H1 (cell line): ENCODE data around the gene UBAP2. TPM values are rescaled to one million over a fixed set of nuclear protein-coding genes. Genes with fewer than 3 reads are reported as not detected.

Experiments used
- HDAC6 ChIP-seq: IDR thresholded peaks from one replicate; pipeline ENCODE4 v1.7.1; 2012; ENCODE audit warnings: low read depth, mild to moderate bottlenecking, inconsistent platforms, low read length, moderate library complexity
- POLR2A ChIP-seq, 2 experiments: IDR thresholded peaks; 1 replicate in 1 of 2; 2 replicates in 1 of 2; pipeline ENCODE4 v1.6.1; 2011; ENCODE audit warnings: low read depth in 2 of 2, low read length in 2 of 2, mild to moderate bottlenecking in 2 of 2; ENCODE audit errors: control extremely low read depth in 1 of 2
- POLR2AphosphoS5 ChIP-seq: IDR thresholded peaks from 2 replicates; pipeline ENCODE4 v1.6.1; 2011; ENCODE audit warnings: low read depth, low read length
- RXRA ChIP-seq: IDR thresholded peaks from 2 replicates; pipeline ENCODE4 v1.6.1; 2011; ENCODE audit warnings: low read depth, mild to moderate bottlenecking, low read length, moderate library complexity; ENCODE audit not compliant: insufficient read depth
- SIN3A ChIP-seq, 2 experiments: IDR thresholded peaks in 1 of 2; conservative IDR thresholded peaks in 1 of 2; 2 replicates each; pipeline ENCODE4 v1.6.1; 2011 to 2012; ENCODE audit warnings: low read length in 2 of 2, improper control_type of control experiment in 1 of 2, low read depth in 1 of 2, mild to moderate bottlenecking in 1 of 2
- polyA plus RNA-seq, 7 experiments: library from polyadenylated mRNA; depleted of rRNA in 3 of 7; stranded (reverse) in 5 of 7; unstranded in 2 of 7; fragments of >200 nt in 5 of 7; fragments of 200-250 nt in 2 of 7; gene quantifications; 1 replicate in 5 of 7; 2 replicates in 1 of 7; 4 replicates in 1 of 7; pipeline versions ENCODE4 v1.2.1 to v1.2.3, GENCODE V29; 2011 to 2013; ENCODE audit warnings: missing spikeins in 2 of 7, mixed read lengths in 2 of 7
- total RNA-seq: library from RNA; stranded (reverse); fragmentation: NEBNext Ultra II Directional; extraction: Animal tissue kit (Norgen Biotek cat#: 25700); gene quantifications from 2 replicates; pipeline ENCODE4 v1.2.1, GENCODE V29; 2021
- TF ChIP-seq, protein P1 (sequence below), 3 experiments: IDR thresholded peaks; 1 replicate in 2 of 3; 2 replicates in 1 of 3; pipeline versions ENCODE4 v1.5.1 to v1.6.1; 2011; ENCODE audit warnings: low read length in 3 of 3, mild to moderate bottlenecking in 3 of 3, inconsistent platforms in 2 of 3, low read depth in 1 of 3, moderate library complexity in 1 of 3; ENCODE audit not compliant: insufficient read depth in 1 of 3; ENCODE audit errors: control extremely low read depth in 1 of 3

Gene UBAP2
- total and polyA plus RNA-seq, 2 of the 8 experiments (the other 6 are each of a cell fraction or from before 2014, with no cell fraction given), result 75.0 to 81.4 TPM

DNA sequence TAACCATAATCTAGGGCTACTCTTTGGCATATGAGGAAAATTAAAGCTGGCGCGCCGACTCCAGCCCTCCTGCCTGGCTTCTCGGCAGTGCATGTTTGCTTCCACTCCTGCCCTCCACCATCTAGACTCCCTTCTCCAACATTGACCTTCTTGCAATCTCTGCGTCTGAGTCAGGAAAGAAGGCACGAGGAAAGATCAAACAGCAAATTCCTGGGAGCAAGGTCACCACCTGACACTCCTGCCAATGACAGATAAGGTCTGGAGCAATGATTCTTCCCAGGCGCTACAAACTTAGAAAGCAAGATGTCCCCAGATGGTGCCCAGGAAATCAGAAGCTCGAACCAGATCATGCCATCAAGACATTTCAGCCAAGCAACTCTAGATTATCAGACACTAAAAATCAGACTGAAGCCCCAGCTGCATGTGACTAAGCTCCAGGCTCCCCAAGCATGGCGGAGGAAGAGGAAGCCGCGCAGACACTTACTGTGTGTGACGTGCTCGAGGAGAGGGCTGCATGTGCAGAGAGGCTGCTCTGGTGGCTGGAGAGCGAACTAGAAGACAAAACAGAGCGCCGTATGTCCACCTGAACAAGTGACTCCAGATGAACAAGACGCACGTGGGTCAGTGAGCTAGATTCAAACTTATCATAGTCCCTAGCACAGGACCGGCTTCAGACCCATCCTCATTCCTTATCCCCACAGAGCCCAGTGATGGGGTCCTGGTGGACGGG is 116.4 kb downstream of the UBAP2 start (continued):
- TF ChIP-seq SIN3A (conservative IDR thresholded peaks at IDR 0.05 in 1 of 2, IDR thresholded peaks at IDR 0.05 in 1 of 2; ENCODE audit: low read depth in 1 of 2, low read length in 2 of 2), result no peak
- no peak for TF ChIP-seq POLR2A (IDR thresholded peaks at IDR 0.05; ENCODE audit: control extremely low read depth in 1 of 2, low read depth in 2 of 2, low read length in 2 of 2)
- TF ChIP-seq RXRA, result no peak
- TF ChIP-seq, protein P1, sequence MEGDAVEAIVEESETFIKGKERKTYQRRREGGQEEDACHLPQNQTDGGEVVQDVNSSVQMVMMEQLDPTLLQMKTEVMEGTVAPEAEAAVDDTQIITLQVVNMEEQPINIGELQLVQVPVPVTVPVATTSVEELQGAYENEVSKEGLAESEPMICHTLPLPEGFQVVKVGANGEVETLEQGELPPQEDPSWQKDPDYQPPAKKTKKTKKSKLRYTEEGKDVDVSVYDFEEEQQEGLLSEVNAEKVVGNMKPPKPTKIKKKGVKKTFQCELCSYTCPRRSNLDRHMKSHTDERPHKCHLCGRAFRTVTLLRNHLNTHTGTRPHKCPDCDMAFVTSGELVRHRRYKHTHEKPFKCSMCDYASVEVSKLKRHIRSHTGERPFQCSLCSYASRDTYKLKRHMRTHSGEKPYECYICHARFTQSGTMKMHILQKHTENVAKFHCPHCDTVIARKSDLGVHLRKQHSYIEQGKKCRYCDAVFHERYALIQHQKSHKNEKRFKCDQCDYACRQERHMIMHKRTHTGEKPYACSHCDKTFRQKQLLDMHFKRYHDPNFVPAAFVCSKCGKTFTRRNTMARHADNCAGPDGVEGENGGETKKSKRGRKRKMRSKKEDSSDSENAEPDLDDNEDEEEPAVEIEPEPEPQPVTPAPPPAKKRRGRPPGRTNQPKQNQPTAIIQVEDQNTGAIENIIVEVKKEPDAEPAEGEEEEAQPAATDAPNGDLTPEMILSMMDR (IDR thresholded peaks at IDR 0.05; ENCODE audit: control extremely low read depth in 1 of 3, insufficient read depth in 1 of 3, low read depth in 1 of 3, low read length in 3 of 3), result no peak
- TF ChIP-seq HDAC6, result no peak
- TF ChIP-seq POLR2AphosphoS5, result no peak
